Measurements from ENCODE around the gene TMEM212.
"Not testable (repeated sequence)": the region's sequence is repeated elsewhere in the genome, so short reads cannot be mapped to it uniquely, and the experiment has no call there.

The TMEM212 gene

DNA sequence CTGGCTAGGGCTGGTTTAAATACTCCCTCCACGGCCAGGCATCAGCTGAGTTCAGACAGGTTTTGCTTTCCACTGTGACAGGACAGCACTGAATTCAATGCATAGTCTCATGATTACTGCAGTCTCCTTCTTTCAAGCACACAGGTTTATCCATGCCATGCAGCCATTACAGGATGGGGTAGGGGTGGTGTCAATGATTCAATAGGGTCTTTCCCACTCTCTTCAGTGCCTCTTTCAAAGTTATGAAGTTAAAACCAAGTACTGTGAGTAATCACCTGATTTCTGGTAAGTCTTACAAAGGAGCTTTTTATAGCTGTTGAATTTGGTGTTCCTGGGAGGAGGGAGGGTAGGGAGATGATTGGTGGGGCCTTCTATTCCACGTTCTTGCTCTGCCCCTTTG, 47.2 kb downstream of the TMEM212 start:
- no peak for DNase-seq (ENCODE audit: low read depth in 2 of 2)

DNA sequence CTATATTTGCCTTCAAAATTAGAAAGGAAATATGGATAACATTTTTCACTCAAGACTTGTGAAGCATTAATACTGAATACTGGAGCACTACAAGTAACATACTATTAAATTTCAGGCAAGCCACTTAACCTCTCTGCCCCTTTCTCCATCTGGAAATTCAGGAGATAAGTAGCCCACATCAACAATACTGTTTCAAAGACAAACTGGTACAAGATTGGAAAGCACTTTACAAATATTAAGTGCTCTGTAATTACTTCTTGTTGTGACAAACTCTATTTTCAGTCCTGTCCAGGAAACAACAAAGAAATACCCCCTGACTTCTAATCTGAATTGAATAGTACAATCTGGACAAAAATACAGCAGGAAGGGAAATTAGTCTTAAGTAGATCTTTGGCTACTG, 49.3 kb downstream of the TMEM212 start:
- no peak for DNase-seq (ENCODE audit: low read depth in 2 of 2)

DNA sequence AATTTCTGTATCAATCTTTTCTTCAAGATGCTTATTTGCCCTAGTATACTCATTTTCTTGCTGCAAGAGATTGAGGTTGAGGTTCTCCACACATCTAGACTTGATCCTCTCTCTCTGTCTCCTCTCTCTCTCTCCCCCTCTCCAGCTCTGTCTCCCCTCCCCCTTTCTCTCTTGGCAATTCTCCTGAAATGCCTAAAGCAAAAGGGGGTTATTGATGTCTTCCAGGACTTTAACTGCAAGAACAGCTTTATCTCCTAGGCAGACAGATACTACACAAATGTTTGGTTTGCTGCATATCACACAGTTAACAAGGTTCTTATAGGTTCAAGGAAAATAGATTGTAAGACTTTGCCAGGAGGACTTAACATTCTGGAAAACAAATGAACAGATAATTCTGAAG, 52.1 kb downstream of the TMEM212 start:
- DNase-seq (ENCODE audit: low read depth in 2 of 2), result no peak

- no peak for DNase-seq (ENCODE audit: low read depth in 2 of 2)
Measured at GRCh38 chr3:171895900-171896299, 52.8 kb downstream of the TMEM212 start.

- DNase-seq (ENCODE audit: low read depth in 2 of 2), result no peak
Measured at GRCh38 chr3:171896316-171896715, 53.2 kb downstream of the TMEM212 start.

GRCh38 chr3:171898192-171898591, 55.0 kb downstream of the TMEM212 start:
- no peak for DNase-seq (ENCODE audit: low read depth in 2 of 2)

- DNase-seq (ENCODE audit: low read depth in 2 of 2), result no peak
Measured at GRCh38 chr3:171900446-171900845, 57.3 kb downstream of the TMEM212 start.

GRCh38 chr3:171901615-171902312, 58.6 kb downstream of the TMEM212 start:
- no peak for DNase-seq (ENCODE audit: low read depth in 2 of 2)

GRCh38 chr3:171904829-171905228, 61.7 kb downstream of the TMEM212 start:
- no peak for DNase-seq (ENCODE audit: low read depth in 2 of 2)

DNA sequence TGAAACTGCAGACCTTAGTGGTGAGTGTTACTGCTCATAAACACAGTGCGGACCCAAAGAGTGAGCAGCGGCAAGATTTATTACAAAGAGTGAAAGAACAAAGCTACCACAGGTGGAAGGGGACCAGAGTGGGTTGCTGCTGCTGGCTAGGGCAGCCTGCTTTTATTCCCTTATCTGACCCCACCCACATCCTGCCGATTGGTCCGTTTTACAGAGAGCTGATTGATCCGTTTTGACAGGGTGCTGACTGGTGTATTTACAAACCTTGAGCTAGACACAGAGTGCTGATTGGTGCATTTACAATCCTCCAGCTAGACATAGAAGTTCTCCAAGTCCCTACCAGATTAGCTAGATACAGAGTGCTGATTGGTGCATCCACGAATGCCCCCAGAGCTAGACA, 63.4 kb downstream of the TMEM212 start:
- not testable (repeated sequence) for DNase-seq (ENCODE audit: low read depth in 2 of 2)

DNA sequence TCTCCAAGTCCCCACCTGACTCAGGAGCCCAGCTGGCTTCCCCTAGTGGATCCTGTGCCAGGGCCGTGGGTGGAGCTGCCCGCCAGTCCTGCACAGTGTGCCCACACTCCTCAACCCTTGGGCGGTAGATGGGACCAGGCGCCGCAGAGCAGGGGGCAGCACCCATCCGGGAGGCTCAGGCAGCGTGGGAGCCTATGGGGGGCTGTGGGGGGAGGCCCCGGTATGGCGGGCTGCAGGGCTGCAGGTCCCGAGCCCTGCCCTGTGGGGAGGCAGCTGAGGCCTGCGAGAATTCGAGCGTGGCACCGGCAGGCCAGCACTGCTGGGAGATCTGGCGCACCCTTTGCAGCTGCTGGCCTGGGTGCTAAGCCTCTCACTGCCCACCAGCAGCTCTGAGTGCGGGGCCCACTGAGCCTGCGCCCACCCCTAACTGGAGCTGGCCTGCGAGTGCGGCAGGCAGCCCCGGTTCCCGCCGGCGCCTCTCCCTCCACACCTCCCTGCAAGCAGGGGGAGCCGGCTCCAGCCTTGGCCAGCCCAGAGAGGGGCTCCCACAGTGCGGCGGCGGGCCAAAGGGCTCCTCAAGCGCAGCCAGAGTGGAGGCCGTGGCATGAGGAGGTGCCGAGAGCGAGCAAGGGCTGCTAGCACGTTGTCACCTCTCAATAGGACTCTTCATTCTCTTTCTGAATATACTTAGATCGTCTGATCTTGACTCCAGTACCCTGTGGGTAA, 64.0 kb downstream of the TMEM212 start:
- no peak for DNase-seq (ENCODE audit: low read depth in 2 of 2)

DNA sequence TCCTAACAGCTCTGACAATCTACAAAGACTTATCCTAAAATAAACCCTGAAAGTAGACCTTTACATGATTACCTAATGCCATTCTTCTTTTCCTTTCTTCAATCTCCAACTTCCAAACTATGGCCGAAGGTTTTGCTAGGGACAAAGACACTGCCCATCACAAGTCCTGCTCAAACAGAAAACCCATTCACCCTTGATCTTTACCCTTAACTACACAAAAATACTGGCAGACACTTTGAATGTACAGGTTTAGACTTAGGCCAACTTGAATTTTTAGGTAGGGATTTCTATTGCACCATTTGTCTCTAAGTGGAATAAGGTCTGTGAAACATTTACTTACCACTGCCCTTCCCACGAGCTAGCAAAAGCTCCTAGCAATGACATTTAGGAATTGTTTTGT, 64.6 kb downstream of the TMEM212 start:
- DNase-seq (ENCODE audit: low read depth in 2 of 2), result no peak

DNA sequence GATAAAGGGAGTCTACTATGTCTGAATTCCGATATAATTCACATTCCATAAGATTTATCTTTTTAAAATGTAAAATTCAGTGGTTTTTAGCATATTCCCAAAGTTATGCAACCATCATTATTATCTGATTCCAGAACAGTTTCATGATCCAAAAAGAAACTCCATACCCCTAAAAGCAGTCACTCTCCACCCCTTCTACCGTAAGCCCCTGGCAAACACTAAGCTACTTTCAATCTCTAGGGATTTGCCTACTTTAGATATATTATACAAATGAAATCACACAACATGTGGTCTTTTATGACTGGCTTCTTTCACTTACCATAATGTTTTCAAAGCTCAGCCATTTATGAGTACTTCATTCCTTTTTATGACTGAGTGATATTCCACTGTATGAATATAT, 65.6 kb downstream of the TMEM212 start:
- DNase-seq (ENCODE audit: low read depth in 2 of 2), result no peak
